Esophagus squamous epithelium (tissue), 5 donors: ENCODE measurements around the gene SLC25A51. TPM values are rescaled to one million over a fixed set of nuclear protein-coding genes. Genes with fewer than 3 reads are reported as not detected.

Experiments
- DNase-seq: peaks from one replicate; lab custom pipeline; 2025; lab: John Stamatoyannopoulos, UW
- H3K27ac ChIP-seq, 4 donors: fragments of 200-600 bp; sonication (generic); one replicate each; pipeline ENCODE4 v1.5.1; 2016 to 2019; ENCODE audit warnings: mild to moderate bottlenecking in 1 of 4
- H3K27me3 ChIP-seq, 4 donors: fragments of 200-600 bp; sonication (generic); 1 replicate in 3 of 4; 2 replicates in 1 of 4; pipeline versions ENCODE4 v1.5.1 to v1.6.0; 2017 to 2021; ENCODE audit warnings: antibody characterized with exemption in 1 of 4
- H3K36me3 ChIP-seq, 3 donors: fragments of 200-600 bp; sonication (generic); one replicate each; pipeline ENCODE4 v1.5.1; 2016 to 2019
- H3K4me1 ChIP-seq, 3 donors: fragments of 200-600 bp; sonication (generic); one replicate each; pipeline ENCODE4 v1.5.1; 2017 to 2019
- H3K4me3 ChIP-seq, 4 donors: fragments of 200-600 bp; sonication (generic); 1 replicate in 3 of 4; 2 replicates in 1 of 4; pipeline ENCODE4 v1.5.1; 2016 to 2019; ENCODE audit warnings: mild to moderate bottlenecking in 2 of 4, moderate library complexity in 1 of 4
- H3K9me3 ChIP-seq, 3 donors: fragments of 200-600 bp; sonication (generic); one replicate each; pipeline ENCODE4 v1.5.1; 2016 to 2019
- CTCF ChIP-seq, 6 experiments: fragments of 450-650 bp in 4 of 6; fragments of 200-600 bp in 2 of 6; sonication (generic) in 2 of 6; IDR thresholded peaks; one replicate each; pipeline ENCODE4 v1.5.1; 2016 to 2019; ENCODE audit warnings: antibody characterized with exemption in 6 of 6, mild to moderate bottlenecking in 4 of 6, moderate library complexity in 4 of 6
- POLR2A ChIP-seq, 4 donors: fragments of 450-650 bp; IDR thresholded peaks; one replicate each; pipeline ENCODE4 v1.6.1; 2017; ENCODE audit warnings: antibody characterized with exemption in 4 of 4, mild to moderate bottlenecking in 4 of 4, moderate library complexity in 3 of 4
- WGBS, 2 donors: methylation state at CpG; one replicate each; pipeline ENCODE4 v1.1.5; 2018; 5-methylcytosine and 5-hydroxymethylcytosine counted together
- intact Hi-C: fragments of 100-400 bp; cut with DNase I; formaldehyde crosslinking; loops from one replicate; pipeline ENCODE4 v1.15.0; 2022
- total RNA-seq, 4 donors: library from RNA; depleted of rRNA; stranded (reverse); fragments of >200 nt; gene quantifications; one replicate each; pipeline ENCODE4 v1.1.0, GENCODE V29; 2016
- donor health status: DM: yes; HTN: yes; CAD: no.

SLC25A51 gene
- total RNA-seq, 4 donors from 2014 or later = 18.2 to 30.3 (median 20.3) TPM

- 44 to 60% methylated on average over 1 of the region's 1 CpG for WGBS, 2 donors
- DNase-seq = no peak
- H3K4me1 ChIP-seq = peaks cover 20 to 81% (median 37%) of the 10 kb centered on the region in 3 donors
- H3K27ac ChIP-seq = no peak overlapping the region
- peaks cover 0 to 18% (median 6%) of the 10 kb centered on the region in 3 donors for H3K36me3 ChIP-seq
- no peak overlapping the region for H3K4me3 ChIP-seq
- intact Hi-C loops = no loop called here
- no peak for TF ChIP-seq CTCF (IDR thresholded peaks at IDR 0.05)
- no peak for TF ChIP-seq POLR2A (IDR thresholded peaks at IDR 0.05)
- no peaks in the 10 kb centered on the region for H3K27me3 ChIP-seq
- no peaks in the 10 kb centered on the region for H3K9me3 ChIP-seq
Observed at GRCh38 chr9:37926737-37927118, 22.8 kb upstream of the SLC25A51 start.

GRCh38 chr9:37925786-37926736 lies 22.1 kb upstream of the SLC25A51 start:
- 80 to 84% methylated on average over 10 of the region's 15 CpGs for WGBS, 2 donors
- Histone ChIP-seq H3K4me1 (peaks cover 22 to 88% (median 38%) of the 10 kb centered on the region in 3 donors), H3K27me3 (no peaks in the 10 kb centered on the region), H3K9me3 (no peaks in the 10 kb centered on the region), H3K36me3 (peaks cover 0 to 18% (median 6%) of the 10 kb centered on the region in 3 donors), H3K27ac (no peak overlapping the region), H3K4me3 (no peak overlapping the region)
- no peak for DNase-seq
- intact Hi-C loops = no loop called here
- TF ChIP-seq CTCF (IDR thresholded peaks at IDR 0.05) (no peak), POLR2A (IDR thresholded peaks at IDR 0.05) (no peak)

- TF ChIP-seq CTCF (IDR thresholded peaks at IDR 0.05) = no peak
- TF ChIP-seq POLR2A (IDR thresholded peaks at IDR 0.05) = no peak
- Histone ChIP-seq H3K27ac (no peak overlapping the region), H3K4me1 (peaks cover 22 to 96% (median 42%) of the 10 kb centered on the region in 3 donors), H3K9me3 (no peaks in the 10 kb centered on the region), H3K4me3 (no peak overlapping the region), H3K27me3 (no peaks in the 10 kb centered on the region), H3K36me3 (peaks cover 0 to 18% (median 6%) of the 10 kb centered on the region in 3 donors)
- intact Hi-C loops = no loop called here
- WGBS, 2 donors = 100% methylated on average over 1 of the region's 6 CpGs; no CpG with 5 or more reads in 1 of the 2 donors
- no peak for DNase-seq
Observed at GRCh38 chr9:37925006-37925405, 21.1 kb upstream of the SLC25A51 start.

GRCh38 chr9:37924538-37924937 lies 20.6 kb upstream of the SLC25A51 start:
- no peak for DNase-seq
- H3K36me3 ChIP-seq = peaks cover 0 to 23% (median 6%) of the 10 kb centered on the region in 3 donors
- intact Hi-C loops = no loop called here
- no peaks in the 10 kb centered on the region for H3K9me3 ChIP-seq
- H3K4me3 ChIP-seq = no peak overlapping the region
- TF ChIP-seq POLR2A (IDR thresholded peaks at IDR 0.05) = no peak
- TF ChIP-seq CTCF (IDR thresholded peaks at IDR 0.05) = no peak
- H3K4me1 ChIP-seq = peaks cover 22 to 96% (median 37%) of the 10 kb centered on the region in 3 donors
- no peaks in the 10 kb centered on the region for H3K27me3 ChIP-seq
- H3K27ac ChIP-seq = no peak overlapping the region

- no peak overlapping the region for H3K27ac ChIP-seq
- H3K9me3 ChIP-seq = no peaks in the 10 kb centered on the region
- H3K27me3 ChIP-seq = no peaks in the 10 kb centered on the region
- no peak for TF ChIP-seq POLR2A (IDR thresholded peaks at IDR 0.05)
- TF ChIP-seq CTCF (IDR thresholded peaks at IDR 0.05) = no peak
- H3K4me3 ChIP-seq = no peak overlapping the region
- intact Hi-C loops = no loop called here
- H3K36me3 ChIP-seq = peaks cover 0 to 25% (median 2%) of the 10 kb centered on the region in 3 donors
- no peak for DNase-seq
- H3K4me1 ChIP-seq = peaks cover 22 to 94% (median 31%) of the 10 kb centered on the region in 3 donors
- WGBS, 2 donors = 68 to 79% methylated on average over 10 to 19 of the region's 25 CpGs
Observed at GRCh38 chr9:37923796-37924427, 20.0 kb upstream of the SLC25A51 start.
